Upper lobe of left lung (tissue), 4 donors: ENCODE measurements around the gene ZNF638.

Experiments
- CTCF ChIP-seq, 6 experiments: fragments of 450-650 bp in 4 of 6; fragments of 200-600 bp in 2 of 6; sonication (generic) in 2 of 6; IDR thresholded peaks; one replicate each; pipeline ENCODE4 v1.5.1; 2016 to 2019; ENCODE audit warnings: antibody characterized with exemption in 6 of 6
- EP300 ChIP-seq, 4 donors: sonication (generic); formaldehyde crosslinking; IDR thresholded peaks; one replicate each; pipeline ENCODE4 v1.5.1; 2017; ENCODE audit warnings: antibody characterized with exemption in 4 of 4, control low read depth in 2 of 4
- POLR2A ChIP-seq, 4 donors: fragments of 450-650 bp; IDR thresholded peaks; one replicate each; pipeline ENCODE4 v1.5.1; 2016 to 2017; ENCODE audit warnings: antibody characterized with exemption in 4 of 4, mild to moderate bottlenecking in 2 of 4

- no peak for TF ChIP-seq EP300 (IDR thresholded peaks at IDR 0.05)
- no peak for TF ChIP-seq POLR2A (IDR thresholded peaks at IDR 0.05)
- no peak for TF ChIP-seq CTCF (IDR thresholded peaks at IDR 0.05)
Measured at GRCh38 chr2:71419145-71419544, 87.6 kb downstream of the ZNF638 start.
